H9 (cell line): Measurements from ENCODE around the gene CEP44. TPM values are rescaled to one million over a fixed set of nuclear protein-coding genes. Genes with fewer than 3 reads are reported as not detected.

Experiments used
- DNase-seq: peaks from one replicate; pipeline ENCODE4 v3.0.0-alpha.2; 2017
- H2AFZ ChIP-seq: one replicate; pipeline ENCODE4 v1.6.1; 2013; ENCODE audit warnings: mild to moderate bottlenecking, low read length, control low read depth, moderate library complexity
- H2AK5ac ChIP-seq: 2 replicates; pipeline ENCODE4 v1.6.1; 2013; ENCODE audit warnings: low read length, control low read depth, mixed read lengths; ENCODE audit not compliant: insufficient read length
- H2BK120ac ChIP-seq: one replicate; pipeline ENCODE4 v1.6.1; 2013; ENCODE audit warnings: low read depth, mild to moderate bottlenecking, low read length, control low read depth, inconsistent platforms; ENCODE audit not compliant: poor library complexity, severe bottlenecking
- H2BK12ac ChIP-seq: 2 replicates; pipeline ENCODE4 v1.6.1; 2013; ENCODE audit warnings: low read length, control low read depth, mixed read lengths, low read depth; ENCODE audit not compliant: insufficient read length
- H2BK15ac ChIP-seq: 2 replicates; pipeline ENCODE4 v1.6.1; 2013; ENCODE audit warnings: low read depth, low read length, control low read depth
- H2BK20ac ChIP-seq: one replicate; pipeline ENCODE4 v1.6.1; 2013; ENCODE audit warnings: low read depth, mild to moderate bottlenecking, low read length, control low read depth, inconsistent platforms; ENCODE audit not compliant: poor library complexity, severe bottlenecking
- H2BK5ac ChIP-seq: 2 replicates; pipeline ENCODE4 v1.6.1; 2013; ENCODE audit warnings: low read length, control low read depth, mixed read lengths; ENCODE audit not compliant: insufficient read length
- H3K14ac ChIP-seq: 2 replicates; pipeline ENCODE4 v1.6.1; 2013; ENCODE audit warnings: low read length, control low read depth; ENCODE audit not compliant: insufficient read depth
- H3K18ac ChIP-seq: 2 replicates; pipeline ENCODE4 v1.6.1; 2013; ENCODE audit warnings: low read depth, mild to moderate bottlenecking, mixed read lengths, low read length, control low read depth; ENCODE audit not compliant: insufficient read length
- H3K23ac ChIP-seq: 2 replicates; pipeline ENCODE4 v1.6.1; 2013; ENCODE audit warnings: low read length, control low read depth, mixed read lengths, low read depth; ENCODE audit not compliant: insufficient read length
- H3K23me2 ChIP-seq: 2 replicates; pipeline ENCODE4 v1.6.1; 2013; ENCODE audit warnings: low read depth, mild to moderate bottlenecking, mixed read lengths, low read length, control low read depth; ENCODE audit not compliant: insufficient read length, poor library complexity, severe bottlenecking
- H3K27ac ChIP-seq: 2 replicates; pipeline ENCODE4 v1.5.1; 2013; ENCODE audit warnings: low read length, control low read depth, mixed read lengths, low read depth; ENCODE audit not compliant: insufficient read length
- H3K27me3 ChIP-seq: 2 replicates; pipeline ENCODE4 v1.6.1; 2013; ENCODE audit warnings: low read length, control low read depth, inconsistent platforms; ENCODE audit not compliant: insufficient read depth
- H3K4ac ChIP-seq: 2 replicates; pipeline ENCODE4 v1.6.1; 2013; ENCODE audit warnings: low read depth, mild to moderate bottlenecking, control low read depth, inconsistent platforms, low read length, moderate library complexity
- H3K4me1 ChIP-seq: 2 replicates; pipeline ENCODE4 v1.6.1; 2013; ENCODE audit warnings: low read length, control low read depth, inconsistent platforms; ENCODE audit not compliant: insufficient read depth
- H3K4me2 ChIP-seq: 2 replicates; pipeline ENCODE4 v1.6.1; 2013; ENCODE audit warnings: low read length, control low read depth, mixed read lengths; ENCODE audit not compliant: insufficient read length, insufficient read depth
- H3K56ac ChIP-seq: 2 replicates; pipeline ENCODE4 v1.6.1; 2013; ENCODE audit warnings: low read depth, mild to moderate bottlenecking, mixed read lengths, low read length, control low read depth; ENCODE audit not compliant: insufficient read length
- H3K79me1 ChIP-seq: 2 replicates; pipeline ENCODE4 v1.6.1; 2013; ENCODE audit warnings: low read depth, mild to moderate bottlenecking, moderate library complexity, low read length, control low read depth, inconsistent platforms; ENCODE audit not compliant: insufficient read depth, poor library complexity, severe bottlenecking
- H3K79me2 ChIP-seq: 2 replicates; pipeline ENCODE4 v1.6.1; 2013; ENCODE audit warnings: low read length, control low read depth, inconsistent platforms; ENCODE audit not compliant: insufficient read depth
- H3K9ac ChIP-seq: 2 replicates; pipeline ENCODE4 v1.6.1; 2013; ENCODE audit warnings: low read length, control low read depth, mixed read lengths; ENCODE audit not compliant: insufficient read length; ENCODE audit errors: extremely low read depth
- H3K9me3 ChIP-seq: one replicate; pipeline ENCODE4 v1.6.1; 2013; ENCODE audit warnings: low read depth, low read length, inconsistent platforms; ENCODE audit not compliant: control insufficient read depth
- H3T11ph ChIP-seq: one replicate; pipeline ENCODE4 v1.6.1; 2013; ENCODE audit warnings: mild to moderate bottlenecking, low read length, control low read depth, inconsistent platforms
- H4K20me1 ChIP-seq: one replicate; pipeline ENCODE4 v1.6.1; 2013; ENCODE audit not compliant: control insufficient read depth, insufficient read length, insufficient read depth
- H4K5ac ChIP-seq: 2 replicates; pipeline ENCODE4 v1.6.1; 2013; ENCODE audit warnings: low read depth, mild to moderate bottlenecking, mixed read lengths, low read length, control low read depth; ENCODE audit not compliant: insufficient read length
- H4K8ac ChIP-seq: replicated peaks from 2 replicates; pipeline ENCODE4 v1.6.1; 2013; ENCODE audit warnings: low read length, control low read depth, mixed read lengths, low read depth; ENCODE audit not compliant: insufficient read length
- H4K91ac ChIP-seq: 2 replicates; pipeline ENCODE4 v1.6.1; 2013; ENCODE audit warnings: low read depth, mild to moderate bottlenecking, moderate library complexity, mixed read lengths, low read length, control low read depth; ENCODE audit not compliant: insufficient read length
- H3K27ac Mint-ChIP-seq, 3 experiments: 2 replicates in 2 of 3; 3 replicates in 1 of 3; pipeline ENCODE4 v1.8.0; 2020 to 2021; ENCODE audit warnings: mixed read lengths in 3 of 3, mild to moderate bottlenecking in 1 of 3, moderate library complexity in 1 of 3
- H3K27me3 Mint-ChIP-seq: 2 replicates; pipeline ENCODE4 v1.8.0; 2021; ENCODE audit warnings: low read depth, mild to moderate bottlenecking, moderate library complexity, mixed read lengths
- H3K36me3 Mint-ChIP-seq, 3 experiments: 2 replicates in 2 of 3; 3 replicates in 1 of 3; pipeline ENCODE4 v1.8.0; 2020 to 2021; ENCODE audit warnings: low read depth in 3 of 3, mixed read lengths in 3 of 3; ENCODE audit not compliant: insufficient read depth in 1 of 3
- H3K4me1 Mint-ChIP-seq, 2 experiments: 2 replicates each; pipeline ENCODE4 v1.8.0; 2020; ENCODE audit warnings: mixed read lengths in 2 of 2
- H3K4me3 Mint-ChIP-seq, 2 experiments: 2 replicates in 1 of 2; 3 replicates in 1 of 2; pipeline ENCODE4 v1.8.0; 2020 to 2021; ENCODE audit warnings: mild to moderate bottlenecking in 2 of 2, mixed read lengths in 2 of 2, moderate library complexity in 1 of 2
- H3K9me3 Mint-ChIP-seq, 2 experiments: 2 replicates in 1 of 2; 3 replicates in 1 of 2; pipeline ENCODE4 v1.8.0; 2020; ENCODE audit warnings: mild to moderate bottlenecking in 2 of 2, mixed read lengths in 2 of 2, moderate library complexity in 1 of 2
- WGBS: extraction: QIAGEN DNeasy Blood & Tissue Kit; methylation state at CpG from one replicate; pipeline ENCODE4 v1.1.7; 2013; ENCODE audit warnings: missing lambda C conversion rate, low lambda C conversion rate, mixed read lengths; ENCODE audit not compliant: insufficient read length; ENCODE audit errors: extremely low coverage; 5-methylcytosine and 5-hydroxymethylcytosine counted together
- total RNA-seq: library from RNA; stranded (reverse); gene quantifications from 2 replicates; pipeline ENCODE4 v1.2.1, GENCODE V29; 2021
- TF ChIP-seq, protein P1 (sequence below): fragments of 200-600 bp; sonication (generic); conservative IDR thresholded peaks from 3 replicates; pipeline ENCODE4 v1.8.0; 2021; ENCODE audit warnings: antibody characterized with exemption, mild to moderate bottlenecking

CEP44 gene
- total RNA-seq, 1 experiment from 2014 or later = 16.5 TPM

- no peak overlapping the region for H4K5ac ChIP-seq
- no peak overlapping the region for H2BK120ac ChIP-seq
- Mint-ChIP-seq H3K27ac (no peak overlapping the region), H3K4me3 (no peak overlapping the region), H3K9me3 (no peaks in the 10 kb centered on the region), H3K4me1 (no peaks in the 10 kb centered on the region), H3K36me3 (no peaks in the 10 kb centered on the region), H3K27me3 (no peaks in the 10 kb centered on the region)
- no peak overlapping the region for H3K9ac ChIP-seq
- no peaks in the 10 kb centered on the region for H3K27me3 ChIP-seq
- no peaks in the 10 kb centered on the region for H3K23me2 ChIP-seq
- no peak overlapping the region for H2BK15ac ChIP-seq
- H2AFZ ChIP-seq = no peak overlapping the region
- H3K79me1 ChIP-seq = no peaks in the 10 kb centered on the region
- no CpG with 5 or more reads among the region's 3 CpGs for WGBS
- H3K56ac ChIP-seq = no peak overlapping the region
- H4K91ac ChIP-seq = no peak overlapping the region
- H3K4ac ChIP-seq = no peak overlapping the region
- no peak overlapping the region for H2BK5ac ChIP-seq
- no peak overlapping the region for H3K14ac ChIP-seq
- H3K18ac ChIP-seq = no peak overlapping the region
- no peaks in the 10 kb centered on the region for H3K4me1 ChIP-seq
- H3T11ph ChIP-seq = no peak overlapping the region
- H2BK20ac ChIP-seq = no peak overlapping the region
- no peak overlapping the region for H3K4me2 ChIP-seq
- no peaks in the 10 kb centered on the region for H3K79me2 ChIP-seq
- H4K8ac ChIP-seq = no peak overlapping the region
- TF ChIP-seq, protein P1, sequence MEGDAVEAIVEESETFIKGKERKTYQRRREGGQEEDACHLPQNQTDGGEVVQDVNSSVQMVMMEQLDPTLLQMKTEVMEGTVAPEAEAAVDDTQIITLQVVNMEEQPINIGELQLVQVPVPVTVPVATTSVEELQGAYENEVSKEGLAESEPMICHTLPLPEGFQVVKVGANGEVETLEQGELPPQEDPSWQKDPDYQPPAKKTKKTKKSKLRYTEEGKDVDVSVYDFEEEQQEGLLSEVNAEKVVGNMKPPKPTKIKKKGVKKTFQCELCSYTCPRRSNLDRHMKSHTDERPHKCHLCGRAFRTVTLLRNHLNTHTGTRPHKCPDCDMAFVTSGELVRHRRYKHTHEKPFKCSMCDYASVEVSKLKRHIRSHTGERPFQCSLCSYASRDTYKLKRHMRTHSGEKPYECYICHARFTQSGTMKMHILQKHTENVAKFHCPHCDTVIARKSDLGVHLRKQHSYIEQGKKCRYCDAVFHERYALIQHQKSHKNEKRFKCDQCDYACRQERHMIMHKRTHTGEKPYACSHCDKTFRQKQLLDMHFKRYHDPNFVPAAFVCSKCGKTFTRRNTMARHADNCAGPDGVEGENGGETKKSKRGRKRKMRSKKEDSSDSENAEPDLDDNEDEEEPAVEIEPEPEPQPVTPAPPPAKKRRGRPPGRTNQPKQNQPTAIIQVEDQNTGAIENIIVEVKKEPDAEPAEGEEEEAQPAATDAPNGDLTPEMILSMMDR = no peak
- no peak overlapping the region for H3K23ac ChIP-seq
- no peak overlapping the region for H2BK12ac ChIP-seq
- H3K9me3 ChIP-seq = no peaks in the 10 kb centered on the region
- no peak overlapping the region for H2AK5ac ChIP-seq
- H3K27ac ChIP-seq = no peak overlapping the region
- DNase-seq = no peak
- no peaks in the 10 kb centered on the region for H4K20me1 ChIP-seq
These were observed 9.3 kb upstream of the CEP44 start for GRCh38 chr4:174274436-174274835.
